Stimulated activated CD4-positive, alpha-beta T cell treated with anti-CD3 and anti-CD28 coated beads, Interleukin-15, amount 100 ng/mL, for 24 hours (primary cell): ENCODE data around the gene SLC25A13.

ENCODE experiments used
- DNase-seq: peaks from one replicate; pipeline ENCODE4 v3.0.0-alpha.2; 2020

The SLC25A13 gene

DNA sequence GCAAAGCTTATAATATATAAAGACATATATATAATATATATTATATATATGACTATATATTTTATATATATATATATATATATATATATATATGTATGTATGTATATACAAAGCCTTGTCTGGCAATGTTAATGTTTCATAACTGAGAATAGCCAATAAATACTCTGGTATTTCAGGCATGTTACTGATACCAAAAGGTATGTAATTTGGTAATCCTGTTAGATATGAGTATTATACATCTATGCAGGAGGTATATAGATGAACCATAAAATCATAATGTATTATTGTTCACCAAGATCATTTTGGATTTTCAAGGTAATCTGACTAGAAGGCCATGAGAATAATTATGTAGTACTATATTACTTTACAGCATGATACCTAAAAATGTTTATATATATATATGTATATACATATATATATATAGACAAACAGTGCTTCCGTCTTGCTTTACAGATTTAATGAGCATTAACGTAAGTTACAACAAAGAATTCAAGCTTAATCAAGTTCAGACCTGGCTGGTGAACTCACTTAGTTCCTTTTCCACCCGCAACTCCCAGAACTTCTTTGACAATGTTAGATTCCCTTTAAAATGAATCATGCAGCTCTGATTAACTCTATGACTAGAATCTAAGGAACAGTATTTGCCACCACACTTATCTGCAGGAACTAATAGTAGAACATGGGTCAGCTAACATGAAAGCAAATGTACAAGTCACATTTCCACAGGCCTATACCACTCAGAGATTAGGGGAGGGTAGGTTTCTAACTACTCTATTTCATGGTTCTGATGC is 82.7 kb downstream of the SLC25A13 start:
- no peak for DNase-seq

DNA sequence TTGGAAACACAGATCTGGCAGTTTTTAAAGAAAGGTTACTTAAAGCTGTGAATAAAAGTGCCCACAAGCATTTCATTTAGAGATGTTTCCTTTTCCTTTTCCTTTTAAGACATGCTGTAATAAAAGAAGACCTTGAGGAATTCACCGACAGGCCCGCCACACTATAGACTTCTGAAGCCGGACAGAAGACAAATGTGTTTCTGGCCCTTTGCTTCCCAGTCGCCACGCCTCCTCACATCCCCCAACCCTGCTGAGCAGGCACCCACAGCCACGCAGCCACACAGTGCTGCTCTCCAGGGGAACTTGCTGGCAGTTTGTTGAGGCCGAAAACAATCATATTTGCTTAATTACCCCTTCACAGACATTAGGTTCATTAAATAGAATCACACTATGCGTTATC is 83.4 kb downstream of the SLC25A13 start:
- DNase-seq: no peak

DNA sequence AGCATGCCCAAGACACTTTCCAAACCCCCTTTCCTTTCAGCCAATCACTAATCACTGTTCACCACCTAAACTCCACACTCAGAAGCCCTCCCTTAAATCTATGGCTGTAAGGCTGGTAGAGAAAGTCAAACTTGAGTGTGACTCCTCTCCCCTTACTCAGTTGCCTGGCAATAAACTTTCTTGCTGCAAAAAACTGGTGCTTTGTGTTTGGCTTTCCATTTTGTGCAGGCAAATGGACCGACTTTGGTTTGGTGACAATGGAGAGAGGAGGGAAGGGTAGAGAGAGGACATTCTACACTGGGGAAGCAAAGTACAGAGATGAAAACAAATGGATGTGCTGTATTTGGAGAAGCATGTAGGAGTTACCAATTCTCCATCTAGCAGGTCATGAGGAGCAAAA is 84.9 kb downstream of the SLC25A13 start:
- no peak for DNase-seq

DNA sequence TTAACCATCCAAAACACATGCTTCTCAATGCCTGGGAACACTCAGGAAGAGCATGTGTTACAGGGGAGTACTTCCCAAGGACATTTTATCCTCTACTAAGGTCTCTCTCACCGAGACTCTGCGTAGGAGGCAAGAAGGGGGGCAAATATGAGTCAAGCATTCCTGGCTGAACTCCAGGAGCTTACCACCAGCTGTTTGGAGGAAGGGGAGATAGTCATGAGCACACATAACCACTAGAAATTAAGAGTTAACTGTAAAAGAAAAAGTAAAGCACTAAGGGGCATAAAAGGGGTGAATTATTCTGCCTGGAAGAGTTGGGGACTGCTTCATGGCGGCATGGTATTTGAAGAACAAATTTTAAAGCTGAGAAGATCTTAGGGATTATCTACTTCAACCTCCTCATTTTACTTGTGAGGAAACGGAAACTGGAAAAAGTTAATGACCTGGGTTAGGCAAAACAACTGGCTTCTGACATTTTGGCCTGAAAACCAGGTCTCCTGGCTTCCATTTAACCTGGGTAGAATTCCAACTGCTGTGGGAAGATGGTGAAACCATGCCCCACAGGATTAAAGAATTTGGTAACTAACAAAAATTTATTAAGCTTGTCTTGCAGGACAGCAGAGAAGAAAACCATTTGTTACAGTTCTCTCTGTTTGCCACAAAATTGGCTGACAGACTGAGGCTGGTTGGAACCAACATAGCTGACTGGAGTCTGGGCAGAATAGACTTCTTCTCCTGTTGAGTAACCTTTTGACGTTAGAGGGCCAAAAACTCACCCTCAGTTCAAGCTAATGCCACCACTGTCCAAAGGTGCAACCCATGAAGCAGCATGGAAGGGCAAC is 85.5 kb downstream of the SLC25A13 start:
- no peak for DNase-seq

DNA sequence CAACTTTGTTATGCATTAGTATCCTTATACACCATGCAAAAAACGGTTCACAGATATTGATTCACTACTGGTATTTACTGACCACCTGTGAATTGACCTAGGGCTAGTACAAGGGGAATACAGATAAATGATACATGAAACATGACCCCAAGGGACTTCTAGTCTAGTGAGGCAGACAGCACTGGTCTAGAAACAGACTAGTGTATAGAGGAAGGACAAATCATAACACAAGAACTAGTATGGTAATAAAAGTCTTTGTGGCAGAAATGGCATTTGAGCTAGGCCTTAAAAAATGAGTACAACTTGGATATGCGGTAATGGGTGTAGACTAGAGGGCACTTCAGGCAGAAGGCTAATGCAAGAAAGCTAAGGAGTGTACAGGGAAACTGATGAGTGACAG is 86.6 kb downstream of the SLC25A13 start:
- DNase-seq: no peak

DNA sequence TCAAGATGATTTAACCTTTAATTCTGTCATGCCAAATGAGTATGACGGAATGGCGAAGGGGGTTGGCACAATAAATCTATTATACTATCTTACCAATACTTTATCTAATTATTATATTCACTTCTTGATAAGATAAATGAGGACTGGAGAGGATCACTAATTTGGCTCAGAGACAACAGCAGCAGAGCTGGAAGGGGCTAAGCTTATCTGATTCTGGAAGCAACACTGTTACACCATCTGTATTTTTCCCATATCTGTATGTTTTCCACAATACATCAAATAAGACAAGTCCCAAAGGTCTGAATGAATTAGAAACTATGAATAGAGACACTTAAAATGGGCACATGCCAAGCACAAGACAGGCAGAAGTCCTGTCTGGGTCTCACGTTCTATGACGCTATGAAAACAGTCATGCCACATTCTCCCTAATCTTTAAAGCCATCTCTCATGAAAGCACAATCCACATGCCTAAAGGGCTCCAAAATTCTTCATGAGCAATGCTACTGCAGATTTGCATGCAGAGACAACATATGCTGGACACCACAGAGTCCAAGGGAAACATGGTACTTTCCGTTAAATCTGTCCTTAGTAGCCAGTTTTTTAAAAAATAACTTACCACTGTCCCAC is 88.3 kb downstream of the SLC25A13 start:
- no peak for DNase-seq

DNA sequence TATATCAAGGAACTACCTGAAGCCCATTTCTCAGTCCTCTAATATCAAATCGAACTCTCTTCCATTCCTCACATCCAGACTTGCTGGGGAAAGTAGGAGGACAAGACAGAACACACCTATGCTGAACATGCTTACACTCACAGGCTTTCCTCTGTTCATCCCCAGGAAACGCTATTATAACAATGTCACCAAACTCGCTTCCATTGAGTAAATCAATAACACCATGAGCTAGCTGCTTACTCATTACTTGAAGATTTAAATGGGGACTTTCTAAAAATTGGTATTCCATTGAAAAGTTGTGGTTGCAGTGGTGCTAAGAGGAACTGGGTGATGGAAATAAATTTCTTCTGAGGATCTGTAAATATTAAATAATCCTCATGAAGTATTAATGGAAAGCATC is 88.8 kb downstream of the SLC25A13 start:
- DNase-seq: no peak

DNA sequence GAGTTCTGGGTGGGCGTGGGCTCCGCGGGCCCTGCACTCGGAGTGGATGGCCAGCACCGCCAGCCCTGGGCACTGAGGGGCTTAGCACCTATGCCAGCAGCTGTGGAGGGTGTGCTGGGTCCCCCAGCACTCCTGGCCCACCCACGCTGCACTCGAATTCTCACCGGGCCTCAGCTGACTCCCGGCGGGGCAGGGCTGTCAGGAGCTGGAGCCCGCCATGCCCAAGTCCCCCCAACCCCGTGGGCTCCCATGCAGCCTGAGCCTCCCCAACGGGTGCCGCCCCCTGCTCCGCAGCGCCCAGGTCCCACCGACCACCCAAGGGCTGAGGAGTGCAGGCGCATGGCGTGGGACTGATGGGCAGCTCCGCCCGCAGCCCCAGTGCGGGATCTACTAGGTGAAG is 93.1 kb downstream of the SLC25A13 start:
- DNase-seq: no peak

DNA sequence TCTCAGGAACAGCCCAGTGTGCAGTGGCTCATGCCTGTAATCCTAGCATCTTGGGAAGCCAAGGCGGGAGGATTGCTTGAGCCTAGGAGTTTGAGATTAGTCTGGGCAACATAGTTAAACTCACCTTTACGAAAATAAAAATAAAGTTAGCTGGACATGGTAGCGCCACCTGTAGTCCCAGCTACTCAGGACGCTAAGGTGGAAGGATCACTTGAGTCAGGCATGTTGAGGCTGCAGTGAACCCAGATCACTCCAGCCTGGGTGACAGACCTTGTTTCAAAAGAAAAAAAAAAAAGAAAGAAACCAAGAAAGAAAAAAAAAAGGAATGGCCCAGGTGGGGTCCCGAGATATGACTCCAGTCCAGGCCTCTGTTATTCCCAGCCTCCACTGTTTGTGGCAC is 96.6 kb downstream of the SLC25A13 start:
- no peak for DNase-seq

DNA sequence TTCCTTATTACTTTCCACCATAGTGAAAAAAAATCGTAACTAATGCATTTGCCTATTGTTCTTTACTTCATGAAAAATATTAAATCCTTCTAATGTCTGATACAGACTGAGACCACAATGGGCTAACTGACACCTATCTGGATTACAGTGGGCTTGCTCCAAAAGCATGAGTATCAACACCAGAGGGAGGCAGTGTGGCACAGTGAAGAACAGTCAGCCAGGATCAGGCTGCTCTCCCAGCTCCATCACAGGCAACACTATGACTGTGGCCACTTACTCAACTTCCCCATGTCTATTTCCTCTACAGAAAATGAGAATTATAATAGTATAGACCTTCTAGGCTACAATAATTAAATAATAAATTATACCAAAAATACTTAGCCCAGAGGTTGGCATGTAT is 97.2 kb downstream of the SLC25A13 start:
- no peak for DNase-seq

DNA sequence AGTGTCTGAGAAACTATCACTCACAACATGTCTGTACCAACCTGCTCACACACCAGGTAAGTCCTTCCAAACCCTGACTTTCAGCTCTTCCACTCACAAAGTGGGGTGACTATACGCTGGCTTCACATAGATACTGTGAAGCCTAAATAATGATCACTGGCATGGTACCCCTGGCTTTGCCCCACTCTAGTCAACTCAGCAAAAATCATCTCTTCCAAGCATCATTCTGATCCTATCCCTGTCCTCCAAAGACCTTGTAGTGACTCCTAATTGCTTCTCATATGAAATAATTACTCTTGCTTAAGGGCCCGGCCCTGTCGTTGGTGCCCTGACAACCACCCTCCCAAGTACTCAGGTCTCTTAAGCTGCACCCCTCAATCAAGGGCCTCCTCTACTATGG is 97.8 kb downstream of the SLC25A13 start:
- DNase-seq: no peak

DNA sequence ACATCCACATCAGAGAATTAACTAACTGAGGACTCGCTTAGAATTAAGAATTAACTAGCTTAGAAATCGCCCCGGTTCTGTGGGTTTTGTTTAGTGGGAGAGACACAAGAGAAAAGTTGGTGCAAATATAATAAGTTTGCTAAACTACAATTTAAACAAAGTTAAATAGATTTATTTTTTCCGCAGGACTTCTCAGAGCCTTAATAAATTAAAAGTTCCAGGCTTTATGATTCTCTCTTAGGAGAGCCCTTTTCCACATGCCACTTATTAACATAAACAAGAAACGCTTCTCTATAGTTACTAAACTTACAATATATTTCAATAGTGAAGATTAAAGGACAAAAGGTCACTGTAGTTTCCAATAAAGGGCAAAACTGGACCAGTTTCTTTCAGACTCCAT is 100.0 kb downstream of the SLC25A13 start:
- DNase-seq: no peak

DNA sequence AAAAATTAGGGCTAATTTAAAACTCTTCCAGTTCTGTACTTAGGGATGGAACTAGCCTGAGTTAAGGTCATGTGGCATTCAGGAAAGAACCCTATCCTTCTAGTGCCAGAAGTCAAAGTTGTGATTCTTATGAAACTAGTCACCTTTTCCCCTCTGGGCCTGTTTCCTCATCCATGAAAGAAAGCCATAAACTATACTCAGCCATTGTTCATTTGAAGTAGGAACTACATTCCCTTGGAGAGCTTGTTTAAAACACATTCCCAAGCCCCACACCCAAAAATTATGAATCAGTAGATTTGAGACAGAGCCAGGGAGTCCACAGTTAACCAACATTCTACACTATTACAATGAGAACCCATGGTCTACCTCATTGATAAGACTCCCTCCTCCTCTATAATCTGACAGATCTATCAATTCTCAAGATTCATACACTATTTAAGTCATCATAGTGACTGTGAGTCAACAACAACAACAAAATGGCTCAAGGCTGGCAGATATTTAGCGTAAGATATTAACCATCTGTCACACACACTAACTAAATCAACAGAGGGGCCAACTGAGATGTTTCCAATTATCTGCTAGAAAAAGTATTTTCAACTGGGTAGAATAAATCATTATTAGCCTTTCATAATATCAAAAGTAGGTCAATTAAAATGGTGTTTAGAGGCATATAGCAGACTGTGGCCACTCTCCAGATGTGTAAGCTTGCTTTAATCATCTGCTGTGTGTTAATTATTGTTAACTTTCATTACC is 102.3 kb downstream of the SLC25A13 start:
- DNase-seq: no peak

DNA sequence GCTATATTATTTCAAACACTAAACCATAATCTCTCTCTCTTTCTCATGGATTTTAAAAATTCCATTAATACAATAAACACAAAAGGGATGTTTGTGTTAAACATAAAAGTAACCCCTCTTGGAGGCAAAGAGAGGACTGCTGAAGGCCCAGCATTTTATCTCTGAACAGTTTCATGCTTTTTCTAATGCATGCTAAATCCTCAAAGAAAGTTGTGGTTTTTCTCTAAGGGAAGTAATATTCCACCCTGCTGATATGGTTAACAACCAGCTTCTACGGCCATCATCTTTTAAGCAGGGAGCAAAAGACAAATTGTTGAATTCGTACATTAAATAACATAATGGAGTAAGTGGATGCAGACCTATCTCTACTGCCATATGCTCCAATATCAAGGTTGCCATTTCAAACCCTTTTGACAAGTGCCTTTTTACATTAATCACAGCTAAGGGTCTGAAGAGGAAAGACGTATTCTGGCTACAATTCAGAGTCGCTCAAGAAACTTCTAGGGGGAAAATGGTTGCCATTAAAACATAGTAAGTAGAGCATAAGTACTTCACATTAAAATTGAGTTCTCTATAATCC is 103.1 kb downstream of the SLC25A13 start:
- DNase-seq: no peak

DNA sequence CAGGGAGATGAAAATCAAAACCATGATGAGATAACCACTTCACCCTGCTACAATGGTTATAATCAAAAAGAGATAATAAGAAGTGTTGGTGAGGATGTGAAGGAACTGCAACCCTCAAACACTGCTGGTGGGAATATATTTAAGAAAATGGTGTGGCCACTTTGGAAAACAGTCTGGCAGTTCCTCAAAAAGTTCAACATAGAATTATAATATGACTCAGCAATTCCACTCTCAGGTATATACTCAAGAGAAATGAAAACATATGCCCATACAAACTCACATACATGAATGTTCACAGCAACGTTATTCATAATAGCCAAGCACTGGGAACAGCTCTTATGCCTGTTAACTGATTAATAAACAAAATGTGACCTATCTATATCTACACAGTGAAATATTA is 104.8 kb downstream of the SLC25A13 start:
- DNase-seq: no peak

DNA sequence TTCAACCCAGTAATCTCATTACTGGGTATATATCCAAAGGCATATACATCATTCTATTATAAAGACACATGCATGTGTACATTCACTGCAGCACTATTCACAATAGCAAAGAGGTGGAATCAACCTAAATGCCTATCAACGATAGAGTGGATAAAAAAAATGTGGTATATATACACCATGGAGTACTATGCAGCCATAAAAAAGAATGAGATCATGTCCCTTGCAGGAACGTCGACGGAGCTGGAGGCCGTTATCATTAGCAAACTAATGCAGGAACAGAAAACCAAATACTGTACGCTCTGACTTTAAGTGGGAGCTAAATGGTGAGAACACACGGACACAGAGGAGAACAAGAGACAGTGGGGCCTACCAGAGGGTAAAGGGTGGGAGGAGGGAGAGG is 105.5 kb downstream of the SLC25A13 start:
- DNase-seq: no peak

DNA sequence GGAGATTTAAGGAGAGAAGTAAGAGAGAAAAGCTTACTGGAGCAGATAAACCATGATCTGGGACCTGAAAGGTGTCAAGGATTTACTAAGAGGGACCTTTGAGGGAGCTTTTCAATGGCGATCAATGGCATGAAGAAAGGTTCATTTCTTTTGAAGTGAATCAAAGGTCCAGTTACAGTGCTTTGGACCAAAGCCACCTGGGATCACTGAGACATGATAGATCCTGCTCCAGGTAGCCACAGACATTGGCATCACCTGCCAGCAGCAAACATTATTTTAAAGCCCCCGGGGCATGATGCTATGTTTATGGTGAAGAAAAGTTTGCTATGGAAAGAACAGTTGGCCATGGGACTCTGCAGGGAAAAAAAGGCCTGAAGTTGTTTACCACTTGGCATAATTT is 109.4 kb downstream of the SLC25A13 start:
- DNase-seq: no peak

DNA sequence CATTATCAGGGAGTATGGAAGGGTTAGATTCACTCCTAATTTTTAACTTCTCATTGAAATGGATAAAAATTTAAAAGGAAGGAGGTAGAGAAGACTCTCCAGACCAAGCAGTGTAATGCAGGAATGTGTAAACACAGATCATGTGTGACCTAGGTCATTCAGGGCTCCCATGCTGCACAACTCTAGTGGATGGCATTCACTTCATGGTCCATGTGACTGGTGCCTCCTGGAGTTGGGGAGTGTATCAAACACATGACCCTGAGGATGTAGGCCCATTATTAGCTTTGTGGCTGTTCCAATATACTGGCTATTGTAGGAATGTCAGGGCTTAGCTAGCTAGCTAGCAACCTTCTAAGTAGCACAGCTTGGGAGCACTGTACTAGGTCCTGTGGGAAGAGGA is 109.9 kb downstream of the SLC25A13 start:
- DNase-seq: no peak

DNA sequence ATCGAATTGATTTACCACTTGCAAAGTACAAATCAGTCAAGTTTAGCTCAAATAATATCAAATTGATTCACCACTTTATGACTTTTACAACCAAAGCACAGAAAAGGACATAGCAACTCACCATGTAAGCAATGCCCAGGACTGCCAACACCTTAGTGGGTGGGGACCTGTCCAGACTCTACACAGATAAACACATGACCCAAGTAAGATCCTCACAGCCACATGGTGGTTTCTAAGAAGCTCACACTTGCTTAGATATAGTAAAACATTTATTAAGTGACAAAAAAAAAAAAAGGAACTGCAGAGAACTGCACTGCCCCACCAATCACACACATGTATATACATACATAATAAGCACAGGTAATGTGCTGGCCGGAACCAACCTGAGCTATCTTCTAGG is 116.2 kb downstream of the SLC25A13 start:
- no peak for DNase-seq

DNA sequence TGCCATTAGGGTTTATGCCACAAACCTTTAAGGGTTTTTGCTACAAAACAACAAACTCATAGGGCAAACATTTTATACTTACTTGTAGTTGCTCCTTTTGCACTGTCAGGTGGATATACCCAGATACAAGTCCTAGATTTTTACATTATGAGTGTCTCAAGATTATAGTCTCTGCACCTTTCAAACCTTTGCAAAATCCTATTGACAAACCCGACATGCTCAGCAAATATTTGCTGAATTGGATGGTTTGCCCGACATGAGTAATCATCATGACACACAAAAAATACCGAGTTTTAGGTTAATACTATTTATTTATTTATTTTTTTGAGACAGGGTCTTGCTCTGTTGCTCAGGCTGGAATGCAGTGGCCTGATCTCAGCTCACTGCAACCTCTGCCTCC is 117.3 kb downstream of the SLC25A13 start:
- DNase-seq: no peak

DNA sequence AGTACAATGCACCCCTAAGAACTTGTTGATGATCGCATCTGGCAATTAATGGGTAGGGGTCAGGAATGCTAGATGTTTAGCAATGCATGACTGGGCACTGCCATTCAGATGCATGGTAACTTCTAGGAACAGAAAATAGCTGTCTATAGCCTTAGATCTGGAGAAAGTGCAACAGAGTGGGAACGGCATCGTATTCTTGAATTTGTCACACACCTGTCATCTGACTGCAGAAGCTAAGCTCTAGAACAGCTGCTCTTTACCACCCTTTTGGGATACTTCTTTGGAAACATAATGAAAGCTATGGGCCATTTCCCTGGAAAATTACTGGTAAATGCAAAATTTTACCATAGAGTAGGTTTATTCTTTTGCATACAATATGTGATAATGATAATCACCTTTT is 118.1 kb downstream of the SLC25A13 start:
- no peak for DNase-seq

DNA sequence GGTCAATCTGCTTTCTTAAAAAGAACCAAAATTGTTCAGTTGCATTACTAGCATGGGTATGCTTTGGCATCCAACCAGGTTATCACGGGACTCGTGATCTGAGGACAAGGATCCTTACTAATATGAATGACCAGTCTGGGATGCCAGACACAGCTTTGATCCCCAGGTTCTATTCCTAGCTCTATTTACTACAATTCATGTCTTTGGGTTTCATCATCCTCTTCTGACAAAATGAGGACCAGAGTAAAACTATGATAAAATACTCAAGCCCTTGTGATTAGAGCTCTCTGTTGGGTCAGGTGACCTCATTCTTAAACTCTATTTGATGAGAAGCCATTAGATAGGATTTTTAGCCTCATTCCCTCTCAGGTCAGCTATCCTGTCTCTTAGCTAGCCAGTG is 119.8 kb downstream of the SLC25A13 start:
- no peak for DNase-seq

DNA sequence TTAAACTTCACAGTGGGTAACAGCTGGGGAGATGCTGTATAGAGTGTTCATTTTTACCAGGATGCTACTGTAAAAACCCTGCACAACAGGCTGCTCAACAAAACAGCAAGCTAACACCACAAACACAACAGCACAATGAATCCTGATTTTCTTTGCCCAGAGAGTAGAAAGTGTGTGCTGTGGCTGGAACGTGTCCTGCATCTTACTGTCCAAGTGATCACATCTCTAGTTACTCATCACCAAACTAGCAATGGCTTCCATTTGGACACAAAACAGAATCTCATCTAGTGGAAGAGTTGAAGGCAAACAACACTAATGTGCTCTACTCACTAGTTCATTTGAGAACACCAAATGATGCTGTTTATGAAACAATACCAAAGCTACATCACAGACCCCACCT is 121.2 kb downstream of the SLC25A13 start:
- DNase-seq: no peak
